SJCRH30 (cell line): ENCODE results near the gene HSD17B3. TPM values are rescaled to one million over a fixed set of nuclear protein-coding genes. Genes with fewer than 3 reads are reported as not detected.
"Not testable (repeated sequence)": the region's sequence is repeated elsewhere in the genome, so short reads cannot be mapped to it uniquely, and the experiment has no call there.

ENCODE experiments used
- DNase-seq, 2 experiments: peaks; one replicate each; pipeline ENCODE4 v3.0.0-alpha.2; 2015 to 2020
- H3K27ac ChIP-seq: fragments of 250-450 bp; sonication (Bioruptor Pico); 2 replicates; pipeline ENCODE4 v1.5.1; 2020; ENCODE audit warnings: mild to moderate bottlenecking, moderate library complexity
- H3K27me3 ChIP-seq: fragments of 250-450 bp; sonication (Bioruptor Pico); 2 replicates; pipeline ENCODE4 v1.5.1; 2020; ENCODE audit warnings: mild to moderate bottlenecking, moderate library complexity
- H3K36me3 ChIP-seq: fragments of 250-450 bp; sonication (Bioruptor Pico); 2 replicates; pipeline ENCODE4 v1.5.1; 2020; ENCODE audit warnings: mild to moderate bottlenecking, moderate library complexity
- H3K4me1 ChIP-seq: fragments of 250-450 bp; sonication (Bioruptor Pico); 2 replicates; pipeline ENCODE4 v1.5.1; 2020; ENCODE audit warnings: mild to moderate bottlenecking, moderate library complexity
- H3K4me3 ChIP-seq: fragments of 250-450 bp; sonication (Bioruptor Pico); 2 replicates; pipeline ENCODE4 v1.5.1; 2020; ENCODE audit warnings: mild to moderate bottlenecking, moderate library complexity
- H3K9me3 ChIP-seq: fragments of 250-450 bp; sonication (Bioruptor Pico); replicated peaks from 2 replicates; pipeline ENCODE4 v1.5.1; 2020; ENCODE audit warnings: mild to moderate bottlenecking, moderate library complexity
- total RNA-seq: library from RNA; depleted of rRNA; stranded (reverse); fragments of >200 nt; shearing (Covaris generic); gene quantifications from 2 replicates; pipeline ENCODE4 v1.2.3, GENCODE V29; 2014

The HSD17B3 gene
- total RNA-seq, 1 experiment from 2014 or later, result 0.20 TPM

GRCh38 chr9:96274939-96275338, 27.0 kb downstream of the HSD17B3 start:
- peaks cover 15% of the 10 kb centered on the region for H3K9me3 ChIP-seq
- H3K36me3 ChIP-seq, result no peaks in the 10 kb centered on the region
- no peak overlapping the region for H3K4me3 ChIP-seq
- H3K27ac ChIP-seq, result no peak overlapping the region
- H3K4me1 ChIP-seq, result no peaks in the 10 kb centered on the region
- DNase-seq, result no peak
- no peaks in the 10 kb centered on the region for H3K27me3 ChIP-seq

- no peaks in the 10 kb centered on the region for H3K36me3 ChIP-seq
- H3K4me3 ChIP-seq, result no peak overlapping the region
- H3K4me1 ChIP-seq, result no peaks in the 10 kb centered on the region
- H3K27me3 ChIP-seq, result no peaks in the 10 kb centered on the region; the same call in none of the 2 replicates
- H3K9me3 ChIP-seq, result peaks cover 15% of the 10 kb centered on the region
- DNase-seq, result no peak
- no peak overlapping the region for H3K27ac ChIP-seq
Observed at GRCh38 chr9:96270236-96270744, 31.7 kb downstream of the HSD17B3 start.

- Histone ChIP-seq H3K9me3 (no peaks in the 10 kb centered on the region), H3K27me3 (no peaks in the 10 kb centered on the region), H3K4me1 (no peaks in the 10 kb centered on the region), H3K27ac (no peak overlapping the region), H3K36me3 (no peaks in the 10 kb centered on the region), H3K4me3 (no peak overlapping the region)
- no peak for DNase-seq
Observed at GRCh38 chr9:96258967-96259366, 43.0 kb downstream of the HSD17B3 start.

GRCh38 chr9:96256800-96257199, 45.2 kb downstream of the HSD17B3 start:
- no peaks in the 10 kb centered on the region for H3K36me3 ChIP-seq
- no peaks in the 10 kb centered on the region for H3K27me3 ChIP-seq
- no peaks in the 10 kb centered on the region for H3K9me3 ChIP-seq
- no peak overlapping the region for H3K27ac ChIP-seq
- H3K4me1 ChIP-seq, result no peaks in the 10 kb centered on the region
- peak in 1 of 2 experiments; percentile 27 for DNase-seq
- no peak overlapping the region for H3K4me3 ChIP-seq

- no peaks in the 10 kb centered on the region for H3K27me3 ChIP-seq
- no peaks in the 10 kb centered on the region for H3K36me3 ChIP-seq
- no peak overlapping the region for H3K4me3 ChIP-seq
- H3K27ac ChIP-seq, result no peak overlapping the region
- no peaks in the 10 kb centered on the region for H3K9me3 ChIP-seq
- no peak for DNase-seq
- H3K4me1 ChIP-seq, result no peaks in the 10 kb centered on the region
Observed at GRCh38 chr9:96255698-96256097, 46.3 kb downstream of the HSD17B3 start.

GRCh38 chr9:96253059-96253696, 48.8 kb downstream of the HSD17B3 start:
- H3K27ac ChIP-seq, result no peak overlapping the region
- H3K27me3 ChIP-seq, result no peaks in the 10 kb centered on the region
- no peaks in the 10 kb centered on the region for H3K36me3 ChIP-seq
- H3K4me1 ChIP-seq, result no peaks in the 10 kb centered on the region
- no peaks in the 10 kb centered on the region for H3K9me3 ChIP-seq
- H3K4me3 ChIP-seq, result no peak overlapping the region
- peak in 1 of 2 experiments; percentile 20 for DNase-seq

GRCh38 chr9:96251451-96251850, 50.5 kb downstream of the HSD17B3 start:
- no peak overlapping the region for H3K27ac ChIP-seq
- no peaks in the 10 kb centered on the region for H3K9me3 ChIP-seq
- no peaks in the 10 kb centered on the region for H3K27me3 ChIP-seq
- H3K4me3 ChIP-seq, result no peak overlapping the region
- H3K4me1 ChIP-seq, result no peaks in the 10 kb centered on the region
- H3K36me3 ChIP-seq, result no peaks in the 10 kb centered on the region
- DNase-seq, result no peak

- H3K4me1 ChIP-seq, result no peaks in the 10 kb centered on the region
- H3K9me3 ChIP-seq, result no peaks in the 10 kb centered on the region; the same call in 1 of the 2 replicates
- H3K27me3 ChIP-seq, result no peaks in the 10 kb centered on the region
Observed at GRCh38 chr9:96249746-96250145, 52.2 kb downstream of the HSD17B3 start.

GRCh38 chr9:96246267-96246671, 55.7 kb downstream of the HSD17B3 start:
- no peak overlapping the region for H3K4me3 ChIP-seq
- no peaks in the 10 kb centered on the region for H3K36me3 ChIP-seq
- H3K27ac ChIP-seq, result no peak overlapping the region
- no peaks in the 10 kb centered on the region; the same call in 1 of the 2 replicates for H3K4me1 ChIP-seq
- DNase-seq, result no peak
- no peaks in the 10 kb centered on the region; the same call in 1 of the 2 replicates for H3K9me3 ChIP-seq
- H3K27me3 ChIP-seq, result no peaks in the 10 kb centered on the region

More at GRCh38 chr9:96249746-96250145, 52.2 kb downstream of the HSD17B3 start:
- no peak for DNase-seq
- Histone ChIP-seq H3K27ac (no peak overlapping the region), H3K4me3 (no peak overlapping the region), H3K36me3 (no peaks in the 10 kb centered on the region)

- Histone ChIP-seq H3K9me3 (no peaks in the 10 kb centered on the region; the same call in 1 of the 2 replicates), H3K27ac (no peak overlapping the region), H3K4me1 (no peaks in the 10 kb centered on the region; the same call in 1 of the 2 replicates), H3K27me3 (no peaks in the 10 kb centered on the region), H3K4me3 (no peak overlapping the region), H3K36me3 (no peaks in the 10 kb centered on the region)
- DNase-seq, result peak in 1 of 2 experiments; percentile 39
Observed at GRCh38 chr9:96245399-96245798, 56.6 kb downstream of the HSD17B3 start.

GRCh38 chr9:96243778-96244177, 58.2 kb downstream of the HSD17B3 start:
- H3K36me3 ChIP-seq, result no peaks in the 10 kb centered on the region
- no peak overlapping the region for H3K4me3 ChIP-seq
- no peaks in the 10 kb centered on the region; the same call in 1 of the 2 replicates for H3K9me3 ChIP-seq
- no peak overlapping the region for H3K27ac ChIP-seq
- no peaks in the 10 kb centered on the region for H3K27me3 ChIP-seq
- no peak for DNase-seq
- H3K4me1 ChIP-seq, result no peaks in the 10 kb centered on the region; the same call in 1 of the 2 replicates

GRCh38 chr9:96242811-96243210, 59.2 kb downstream of the HSD17B3 start:
- no peak overlapping the region for H3K4me3 ChIP-seq
- no peaks in the 10 kb centered on the region; the same call in 1 of the 2 replicates for H3K9me3 ChIP-seq
- no peak for DNase-seq
- no peak overlapping the region for H3K27ac ChIP-seq
- H3K36me3 ChIP-seq, result no peaks in the 10 kb centered on the region
- no peaks in the 10 kb centered on the region for H3K27me3 ChIP-seq
- no peaks in the 10 kb centered on the region; the same call in 1 of the 2 replicates for H3K4me1 ChIP-seq

GRCh38 chr9:96241391-96241809, 60.6 kb downstream of the HSD17B3 start:
- Histone ChIP-seq H3K27me3 (no peaks in the 10 kb centered on the region), H3K4me1 (no peaks in the 10 kb centered on the region; the same call in 1 of the 2 replicates), H3K27ac (no peak overlapping the region), H3K4me3 (no peak overlapping the region), H3K9me3 (no peaks in the 10 kb centered on the region; the same call in 1 of the 2 replicates), H3K36me3 (no peaks in the 10 kb centered on the region)
- DNase-seq, result peak; percentile 45 to 70

GRCh38 chr9:96236854-96237550, 65.0 kb downstream of the HSD17B3 start:
- DNase-seq, result peak in 1 of 2 experiments; percentile 42
- Histone ChIP-seq H3K36me3 (no peaks in the 10 kb centered on the region), H3K4me3 (no peak overlapping the region), H3K4me1 (peaks cover 2% of the 10 kb centered on the region; the same call in 1 of the 2 replicates), H3K27me3 (no peaks in the 10 kb centered on the region), H3K9me3 (no peaks in the 10 kb centered on the region), H3K27ac (no peak overlapping the region)

GRCh38 chr9:96236337-96236736, 65.6 kb downstream of the HSD17B3 start:
- H3K4me1 ChIP-seq, DNase-seq, H3K27ac ChIP-seq, H3K27me3 ChIP-seq, H3K36me3 ChIP-seq, H3K4me3 ChIP-seq, H3K9me3 ChIP-seq: not testable (repeated sequence)
